Panc1 (cell line): ENCODE data around the gene USP37. TPM values are rescaled to one million over a fixed set of nuclear protein-coding genes. Genes with fewer than 3 reads are reported as not detected.
A peak's percentile ranks its signal among the peaks of the same experiment; 100 is the strongest.

ENCODE experiments used
- ATAC-seq: fragments of 200-7000 bp; cut with Tn5 transposase; 2 replicates; pipeline ENCODE4 v1.9.1; 2020; ENCODE audit warnings: mild to moderate bottlenecking, moderate library complexity
- BruUV-seq: library from RNA; stranded (reverse); fragments of 400-500 nt; replicated peaks from 2 replicates; lab custom pipeline; 2021; lab: Mats Ljungman, UMichigan
- CTCF ChIA-PET: fragments of 300-600 bp; sonication (Branson Sonifier 250); formaldehyde crosslinking; loops from one replicate; lab custom pipeline; 2022; ENCODE audit warnings: antibody characterized with exemption; lab: Charles Lee
- POLR2A ChIA-PET: fragments of 300-600 bp; sonication (Branson Sonifier 250); formaldehyde crosslinking; loops from one replicate; lab custom pipeline; 2022; ENCODE audit warnings: antibody characterized with exemption; lab: Charles Lee
- DNase-seq: peaks from one replicate; pipeline ENCODE4 v3.0.0-alpha.2; 2010; ENCODE audit warnings: low read depth, low spot score
- H3K27ac ChIP-seq: 2 replicates; pipeline ENCODE4 v1.5.1; 2011; ENCODE audit warnings: mild to moderate bottlenecking, low read length, inconsistent platforms
- H3K27me3 ChIP-seq: fragments of 200-500 bp; sonication (Bioruptor generic); 2 replicates; pipeline ENCODE4 v1.6.0; 2014; ENCODE audit warnings: low read length, inconsistent platforms; ENCODE audit not compliant: control insufficient read depth, insufficient read depth
- H3K36me3 ChIP-seq: fragments of 200-500 bp; sonication (Bioruptor generic); 2 replicates; pipeline ENCODE4 v1.5.1; 2014; ENCODE audit warnings: inconsistent platforms, mild to moderate bottlenecking, low read length, moderate library complexity; ENCODE audit not compliant: control insufficient read depth, insufficient read depth
- H3K4me1 ChIP-seq: 2 replicates; pipeline ENCODE4 v1.5.1; 2011; ENCODE audit warnings: inconsistent platforms, mild to moderate bottlenecking, low read length, moderate library complexity; ENCODE audit not compliant: control insufficient read depth, insufficient read depth
- H3K4me3 ChIP-seq, 2 experiments: 2 replicates each; pipeline ENCODE4 v1.5.1; 2011 to 2012; ENCODE audit warnings: low read depth in 2 of 2, low read length in 2 of 2, mild to moderate bottlenecking in 2 of 2, inconsistent platforms in 1 of 2, moderate library complexity in 1 of 2
- H3K9me3 ChIP-seq: fragments of 200-500 bp; sonication (Bioruptor generic); 2 replicates; pipeline ENCODE4 v1.5.1; 2014; ENCODE audit warnings: low read depth, mild to moderate bottlenecking, inconsistent platforms, low read length, moderate library complexity; ENCODE audit not compliant: control insufficient read depth, insufficient read depth
- POLR2AphosphoS5 ChIP-seq: IDR thresholded peaks from 2 replicates; pipeline ENCODE4 v1.6.1; 2012; ENCODE audit warnings: mild to moderate bottlenecking, low read depth, low read length, moderate library complexity
- REST ChIP-seq, 2 experiments: IDR thresholded peaks; 2 replicates each; pipeline ENCODE4 v1.6.1; 2011 to 2012; ENCODE audit warnings: low read depth in 2 of 2, control low read depth in 1 of 2, low read length in 1 of 2, mild to moderate bottlenecking in 1 of 2, moderate library complexity in 1 of 2; ENCODE audit not compliant: insufficient read depth in 1 of 2
- SIN3A ChIP-seq: IDR thresholded peaks from 2 replicates; pipeline ENCODE4 v1.6.1; 2012; ENCODE audit warnings: low read depth, mild to moderate bottlenecking, low read length, moderate library complexity, borderline replicate concordance; ENCODE audit not compliant: insufficient read depth
- TCF7L2 ChIP-seq: IDR thresholded peaks from 2 replicates; pipeline ENCODE4 v1.6.1; 2011; ENCODE audit warnings: mild to moderate bottlenecking, low read depth, low read length, inconsistent platforms
- in situ Hi-C: cut with HindIII; loops from 2 replicates; pipeline ENCODE4 v1.10.0; 2016; ENCODE audit warnings: low sequenced_read_pairs, low pct_unique_long_range_greater_than_20kb
- intact Hi-C: fragments of 100-400 bp; cut with micrococcal nuclease; formaldehyde crosslinking; loops from one replicate; pipeline ENCODE4 v1.10.0; 2022; ENCODE audit not compliant: unreplicated experiment
- total RNA-seq: library from RNA; stranded (reverse); gene quantifications from one replicate; pipeline ENCODE4 v1.2.1, GENCODE V29; 2021; ENCODE audit not compliant: unreplicated experiment
- TF ChIP-seq, protein P1 (sequence below): fragments of 450-650 bp; IDR thresholded peaks from 2 replicates; pipeline ENCODE4 v1.5.1; 2017; ENCODE audit warnings: mild to moderate bottlenecking

Gene USP37
- total RNA-seq, 1 experiment from 2014 or later, result 19.2 TPM

DNA sequence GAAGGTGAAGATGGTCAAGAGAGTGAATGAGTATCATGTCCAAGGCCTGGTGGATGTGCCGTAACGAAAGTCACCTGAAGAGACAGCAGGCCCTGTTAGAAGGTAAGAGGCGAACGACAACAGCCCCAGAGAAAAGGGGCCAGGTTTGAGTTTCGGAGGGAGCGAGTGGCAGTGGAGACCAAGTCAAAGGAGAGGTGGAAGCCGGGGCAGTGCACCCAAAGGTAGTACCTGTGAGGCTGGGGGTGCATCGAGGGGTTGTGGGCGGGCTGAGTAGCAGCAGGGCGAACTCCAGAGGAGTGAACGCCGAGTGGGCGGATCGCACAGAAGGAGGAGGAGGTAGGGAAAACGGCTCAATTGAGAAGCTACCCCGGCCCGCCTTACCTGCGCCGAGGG is 358 bp downstream of the USP37 start:
- CTCF ChIA-PET, result no interaction called here
- in situ Hi-C loops, result no loop called here
- BruUV-seq, result no TSS peak
- intact Hi-C loops, result no loop called here
- H3K27ac ChIP-seq, result peak overlapping the region; percentile 92
- no peak for TF ChIP-seq POLR2AphosphoS5
- peaks cover 18% of the 10 kb centered on the region for H3K4me1 ChIP-seq
- H3K9me3 ChIP-seq, result no peaks in the 10 kb centered on the region
- peaks cover 11% of the 10 kb centered on the region for H3K36me3 ChIP-seq
- DNase-seq, result no peak
- POLR2A ChIA-PET, result no interaction called here
- peak overlapping the region; percentile 81 to 95 for H3K4me3 ChIP-seq
- no peaks in the 10 kb centered on the region for H3K27me3 ChIP-seq
- ATAC-seq, result peak; percentile 78

DNA sequence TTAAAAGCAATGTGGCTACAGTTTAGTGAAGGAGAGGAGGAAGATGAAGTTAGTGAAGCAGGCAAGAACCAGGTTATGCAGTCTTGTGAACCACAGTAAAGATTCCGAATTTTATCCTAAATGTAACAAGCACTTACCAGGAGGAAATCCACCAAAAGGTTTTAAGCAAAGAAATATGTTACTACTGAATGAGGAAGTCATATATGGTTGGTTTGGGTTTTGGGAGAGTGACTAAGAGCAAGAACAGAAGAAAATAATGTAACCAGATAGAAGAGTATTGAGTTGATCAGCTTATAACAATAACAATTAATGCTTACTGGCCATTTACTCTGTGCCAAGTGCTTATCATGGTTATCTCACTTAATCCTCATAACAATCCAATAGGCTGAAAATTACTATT is 1.9 kb downstream of the USP37 start:
- no peak overlapping the region for H3K4me3 ChIP-seq
- no peaks in the 10 kb centered on the region for H3K27me3 ChIP-seq
- DNase-seq, result no peak
- ChIA-PET POLR2A (no interaction called here), CTCF (no interaction called here)
- BruUV-seq, result no TSS peak
- H3K27ac ChIP-seq, result no peak overlapping the region
- H3K4me1 ChIP-seq, result peaks cover 18% of the 10 kb centered on the region
- TF ChIP-seq REST (IDR thresholded peaks at IDR 0.05; ENCODE audit: insufficient read depth in 1 of 2, low read depth in 2 of 2, low read length in 1 of 2), result no peak
- no peak for TF ChIP-seq SIN3A
- TF ChIP-seq POLR2AphosphoS5, result no peak
- no peak for TF ChIP-seq TCF7L2
- TF ChIP-seq, protein P1, sequence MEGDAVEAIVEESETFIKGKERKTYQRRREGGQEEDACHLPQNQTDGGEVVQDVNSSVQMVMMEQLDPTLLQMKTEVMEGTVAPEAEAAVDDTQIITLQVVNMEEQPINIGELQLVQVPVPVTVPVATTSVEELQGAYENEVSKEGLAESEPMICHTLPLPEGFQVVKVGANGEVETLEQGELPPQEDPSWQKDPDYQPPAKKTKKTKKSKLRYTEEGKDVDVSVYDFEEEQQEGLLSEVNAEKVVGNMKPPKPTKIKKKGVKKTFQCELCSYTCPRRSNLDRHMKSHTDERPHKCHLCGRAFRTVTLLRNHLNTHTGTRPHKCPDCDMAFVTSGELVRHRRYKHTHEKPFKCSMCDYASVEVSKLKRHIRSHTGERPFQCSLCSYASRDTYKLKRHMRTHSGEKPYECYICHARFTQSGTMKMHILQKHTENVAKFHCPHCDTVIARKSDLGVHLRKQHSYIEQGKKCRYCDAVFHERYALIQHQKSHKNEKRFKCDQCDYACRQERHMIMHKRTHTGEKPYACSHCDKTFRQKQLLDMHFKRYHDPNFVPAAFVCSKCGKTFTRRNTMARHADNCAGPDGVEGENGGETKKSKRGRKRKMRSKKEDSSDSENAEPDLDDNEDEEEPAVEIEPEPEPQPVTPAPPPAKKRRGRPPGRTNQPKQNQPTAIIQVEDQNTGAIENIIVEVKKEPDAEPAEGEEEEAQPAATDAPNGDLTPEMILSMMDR, result no peak
- intact Hi-C loops (no loop called here), in situ Hi-C loops (no loop called here)
- peaks cover 15% of the 10 kb centered on the region for H3K36me3 ChIP-seq
- no peaks in the 10 kb centered on the region for H3K9me3 ChIP-seq
- no peak for ATAC-seq

DNA sequence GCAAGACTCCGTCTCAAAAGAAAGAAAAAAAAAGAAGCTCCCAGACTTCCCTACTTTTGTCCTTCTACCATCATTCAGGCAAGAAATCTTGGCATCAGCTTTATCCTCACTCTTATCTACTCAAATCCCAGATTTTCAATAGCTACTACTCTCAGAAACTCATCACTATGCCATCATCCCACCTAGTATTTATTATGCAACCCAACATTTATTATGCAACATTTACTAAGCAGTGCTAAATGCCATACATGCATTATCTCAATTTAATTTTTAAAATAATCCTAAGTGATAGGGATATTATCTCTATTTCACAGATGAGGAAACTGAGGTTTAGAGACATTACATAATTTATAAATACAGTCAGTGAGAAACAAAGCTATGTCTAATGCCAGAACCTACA is 4.1 kb downstream of the USP37 start:
- intact Hi-C loops, result no loop called here
- H3K4me3 ChIP-seq, result no peak overlapping the region
- DNase-seq (no peak), ATAC-seq (no peak)
- H3K4me1 ChIP-seq, result peaks cover 10% of the 10 kb centered on the region
- BruUV-seq, result no TSS peak
- in situ Hi-C loops, result no loop called here
- ChIA-PET CTCF (interaction anchor here (0.9 kb wide), 1 partner anchor 294 kb away, joined by 3 read pairs; no protein-coding TSS in a partner anchor), POLR2A (interaction anchor here (0.8 kb wide), 1 partner anchor 334 kb away, joined by 4 read pairs; no protein-coding TSS in a partner anchor)
- no peaks in the 10 kb centered on the region for H3K9me3 ChIP-seq
- H3K27ac ChIP-seq, result no peak overlapping the region
- H3K27me3 ChIP-seq, result no peaks in the 10 kb centered on the region
- TF ChIP-seq POLR2AphosphoS5 (no peak), REST (IDR thresholded peaks at IDR 0.05; ENCODE audit: insufficient read depth in 1 of 2, low read depth in 2 of 2, low read length in 1 of 2) (no peak), TCF7L2 (no peak), SIN3A (no peak)
- TF ChIP-seq, protein P1, result no peak
- H3K36me3 ChIP-seq, result peaks cover 16% of the 10 kb centered on the region
